KMS-11 (cell line): ENCODE data around the gene ATXN7L1.

Experiments
- H2AFZ ChIP-seq: fragments of 200-600 bp; sonication (generic); 2 replicates; pipeline ENCODE4 v1.6.1; 2016; ENCODE audit warnings: antibody characterized with exemption, mixed run types, low read depth
- H3K27ac ChIP-seq: fragments of 200-600 bp; sonication (generic); 2 replicates; pipeline ENCODE4 v1.6.1; 2016; ENCODE audit warnings: mild to moderate bottlenecking, mixed run types
- H3K27me3 ChIP-seq: fragments of 200-600 bp; sonication (generic); 2 replicates; pipeline ENCODE4 v1.6.1; 2017; ENCODE audit warnings: mild to moderate bottlenecking, low read depth, mixed run types, moderate library complexity; ENCODE audit not compliant: insufficient read depth
- H3K36me3 ChIP-seq: fragments of 200-600 bp; sonication (generic); 2 replicates; pipeline ENCODE4 v1.6.1; 2017; ENCODE audit warnings: mild to moderate bottlenecking, mixed run types; ENCODE audit not compliant: insufficient read depth
- H3K4me1 ChIP-seq: fragments of 200-600 bp; sonication (generic); 2 replicates; pipeline ENCODE4 v1.6.1; 2016; ENCODE audit warnings: mild to moderate bottlenecking, low read depth, mixed run types; ENCODE audit not compliant: poor library complexity, severe bottlenecking
- H3K4me2 ChIP-seq: fragments of 200-600 bp; sonication (generic); 2 replicates; pipeline ENCODE4 v1.7.0; 2016; ENCODE audit warnings: mild to moderate bottlenecking, mixed run types
- H3K4me3 ChIP-seq: fragments of 200-600 bp; sonication (generic); IDR thresholded peaks from 2 replicates; pipeline ENCODE4 v1.6.1; 2017; ENCODE audit warnings: low read depth, low read length, mixed read lengths; ENCODE audit not compliant: insufficient read depth
- H3K79me2 ChIP-seq: fragments of 200-600 bp; sonication (generic); 2 replicates; pipeline ENCODE4 v1.6.1; 2016; ENCODE audit warnings: low read depth, mixed run types; ENCODE audit not compliant: insufficient read depth
- H3K9ac ChIP-seq: fragments of 200-600 bp; sonication (generic); 2 replicates; pipeline ENCODE4 v1.6.1; 2016; ENCODE audit warnings: mild to moderate bottlenecking, mixed run types
- H4K20me1 ChIP-seq: fragments of 200-600 bp; sonication (generic); 2 replicates; pipeline ENCODE4 v1.6.1; 2016; ENCODE audit warnings: mild to moderate bottlenecking, mixed run types; ENCODE audit not compliant: insufficient read depth
- CTCF ChIP-seq: fragments of 200-600 bp; sonication (generic); conservative IDR thresholded peaks from 2 replicates; pipeline ENCODE4 v1.6.1; 2017; ENCODE audit warnings: low read depth, mild to moderate bottlenecking, antibody characterized with exemption, low read length, moderate library complexity, mixed read lengths

Gene ATXN7L1

GRCh38 chr7:105738133-105738532 is 138.3 kb downstream of the ATXN7L1 start:
- H3K9ac ChIP-seq: no peak overlapping the region
- no peak for TF ChIP-seq CTCF
- H3K79me2 ChIP-seq: no peaks in the 10 kb centered on the region
- H3K36me3 ChIP-seq: no peaks in the 10 kb centered on the region
- H3K4me1 ChIP-seq: no peaks in the 10 kb centered on the region
- no peaks in the 10 kb centered on the region for H4K20me1 ChIP-seq
- no peak overlapping the region for H3K4me3 ChIP-seq
- H2AFZ ChIP-seq: no peak overlapping the region
- no peaks in the 10 kb centered on the region for H3K27me3 ChIP-seq
- H3K27ac ChIP-seq: no peak overlapping the region
- no peak overlapping the region for H3K4me2 ChIP-seq

GRCh38 chr7:105734233-105734632 is 142.2 kb downstream of the ATXN7L1 start:
- TF ChIP-seq CTCF: no peak
- H3K27ac ChIP-seq: no peak overlapping the region
- H3K4me2 ChIP-seq: no peak overlapping the region

GRCh38 chr7:105731042-105731441 is 145.4 kb downstream of the ATXN7L1 start:
- H3K36me3 ChIP-seq: no peaks in the 10 kb centered on the region
- no peak for TF ChIP-seq CTCF
- no peak overlapping the region for H3K9ac ChIP-seq
- no peaks in the 10 kb centered on the region for H3K27me3 ChIP-seq
- no peaks in the 10 kb centered on the region for H4K20me1 ChIP-seq
- H3K4me1 ChIP-seq: no peaks in the 10 kb centered on the region
- H2AFZ ChIP-seq: no peak overlapping the region
- H3K4me2 ChIP-seq: no peak overlapping the region
- no peak overlapping the region for H3K4me3 ChIP-seq
- H3K79me2 ChIP-seq: no peaks in the 10 kb centered on the region
- H3K27ac ChIP-seq: no peak overlapping the region

More at GRCh38 chr7:105734233-105734632, 142.2 kb downstream of the ATXN7L1 start:
- no peak overlapping the region for H2AFZ ChIP-seq
- H3K4me3 ChIP-seq: no peak overlapping the region
- H3K79me2 ChIP-seq: no peaks in the 10 kb centered on the region
- no peaks in the 10 kb centered on the region for H3K36me3 ChIP-seq
- H3K27me3 ChIP-seq: no peaks in the 10 kb centered on the region
- H4K20me1 ChIP-seq: no peaks in the 10 kb centered on the region
- H3K4me1 ChIP-seq: no peaks in the 10 kb centered on the region
- H3K9ac ChIP-seq: no peak overlapping the region

- Histone ChIP-seq H4K20me1 (no peaks in the 10 kb centered on the region), H3K79me2 (no peaks in the 10 kb centered on the region), H3K27ac (no peak overlapping the region), H3K9ac (no peak overlapping the region), H2AFZ (no peak overlapping the region), H3K27me3 (no peaks in the 10 kb centered on the region), H3K4me2 (no peak overlapping the region), H3K4me1 (no peaks in the 10 kb centered on the region), H3K4me3 (no peak overlapping the region), H3K36me3 (no peaks in the 10 kb centered on the region)
- TF ChIP-seq CTCF: no peak
Observed at GRCh38 chr7:105728028-105728427, 148.4 kb downstream of the ATXN7L1 start.

- no peaks in the 10 kb centered on the region for H3K27me3 ChIP-seq
- H3K36me3 ChIP-seq: no peaks in the 10 kb centered on the region
- no peak overlapping the region for H2AFZ ChIP-seq
- H3K4me3 ChIP-seq: no peak overlapping the region
- H3K4me1 ChIP-seq: no peaks in the 10 kb centered on the region
- H3K27ac ChIP-seq: no peak overlapping the region
- no peak overlapping the region for H3K9ac ChIP-seq
- TF ChIP-seq CTCF: no peak
- no peaks in the 10 kb centered on the region for H3K79me2 ChIP-seq
- H4K20me1 ChIP-seq: no peaks in the 10 kb centered on the region
- H3K4me2 ChIP-seq: no peak overlapping the region
Observed at GRCh38 chr7:105724688-105725087, 151.7 kb downstream of the ATXN7L1 start.
